ENCODE results near the gene EMSY.
"Not testable (repeated sequence)": the region's sequence is repeated elsewhere in the genome, so short reads cannot be mapped to it uniquely, and the experiment has no call there.

The EMSY gene

GRCh38 chr11:76524461-76524860, 79.6 kb downstream of the EMSY start:
- no peak for DNase-seq (ENCODE audit: low read depth)

DNA sequence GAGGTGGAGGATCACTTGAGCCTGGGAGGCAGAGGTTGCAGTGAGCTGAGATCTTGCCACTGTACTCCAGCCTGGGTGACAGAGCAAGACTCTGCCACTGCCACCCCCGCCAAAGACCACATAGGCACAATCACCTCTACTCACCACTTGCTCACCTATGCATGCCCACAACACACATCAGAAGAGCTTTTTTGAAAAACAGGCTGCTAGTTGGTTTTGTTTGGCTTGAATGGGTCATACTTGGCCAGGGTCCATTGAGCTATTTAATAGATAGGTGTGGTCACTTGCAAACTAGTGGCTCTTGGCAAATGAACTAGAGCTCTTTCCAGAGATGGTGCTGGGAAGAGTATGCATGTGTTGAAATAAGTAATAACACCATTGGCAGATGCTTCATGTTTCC, 80.1 kb downstream of the EMSY start:
- DNase-seq (ENCODE audit: low read depth) = no peak

- DNase-seq (ENCODE audit: low read depth) = no peak
These were observed 82.1 kb downstream of the EMSY start for GRCh38 chr11:76526878-76527277.

- no peak for DNase-seq (ENCODE audit: low read depth)
These were observed 97.6 kb downstream of the EMSY start for GRCh38 chr11:76542436-76542835.

DNA sequence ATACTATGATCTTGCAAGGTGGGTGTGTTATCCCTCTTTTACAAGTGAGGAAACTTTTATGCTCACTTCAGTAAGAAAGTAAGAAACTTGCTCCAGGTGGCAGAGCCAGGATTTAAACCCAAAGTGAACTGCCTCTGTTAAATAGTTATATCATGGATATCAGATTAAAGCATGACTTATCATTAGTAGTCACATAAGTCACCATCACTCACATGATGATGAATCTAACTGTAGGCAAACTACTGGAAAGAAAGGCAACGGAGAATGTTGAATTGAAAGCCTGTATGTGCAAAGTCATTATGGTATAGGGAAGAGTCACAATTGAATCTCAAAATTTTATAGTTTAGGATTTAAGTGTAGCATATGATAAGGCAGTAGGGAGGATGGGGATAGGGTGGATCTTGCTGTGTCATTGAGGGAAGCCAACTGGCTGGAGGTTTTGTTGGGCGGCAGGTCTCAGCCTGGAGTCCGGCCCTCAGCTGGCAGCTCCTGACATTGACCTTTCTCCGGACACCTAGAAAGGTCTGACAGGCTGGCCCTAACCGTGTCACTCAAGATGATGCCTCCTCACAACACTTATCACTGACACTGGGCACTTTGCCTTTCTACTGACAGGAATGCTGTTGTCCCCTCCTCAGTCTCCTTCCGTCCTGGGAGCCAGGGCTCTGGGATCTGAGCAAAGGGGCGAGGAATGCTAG, 98.3 kb downstream of the EMSY start:
- no peak for DNase-seq (ENCODE audit: low read depth)

DNA sequence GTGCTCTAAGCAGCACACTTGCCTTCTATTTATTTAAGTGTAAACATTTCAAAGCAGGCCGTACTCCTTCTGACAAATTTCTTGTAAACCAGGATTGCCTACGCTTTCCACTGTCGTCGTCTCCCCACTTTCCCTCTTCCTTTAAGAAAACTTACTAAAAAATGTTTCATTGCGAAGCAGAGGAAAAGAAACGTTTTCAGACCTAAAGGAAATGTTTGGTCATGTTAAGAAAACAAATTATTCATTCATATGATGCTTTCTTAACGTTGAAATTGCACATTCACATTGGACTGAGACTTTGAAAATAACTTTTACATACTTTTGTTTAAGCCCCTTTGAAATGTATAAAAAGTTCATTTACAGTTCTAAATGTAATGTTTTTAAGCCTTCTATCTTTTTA, 106.0 kb downstream of the EMSY start:
- no peak for DNase-seq (ENCODE audit: low read depth)

GRCh38 chr11:76551400-76551799, 106.6 kb downstream of the EMSY start:
- DNase-seq (ENCODE audit: low read depth) = no peak

GRCh38 chr11:76552987-76553386, 108.2 kb downstream of the EMSY start:
- no peak for DNase-seq (ENCODE audit: low read depth)

- no peak for DNase-seq (ENCODE audit: low read depth)
These were observed 109.0 kb downstream of the EMSY start for GRCh38 chr11:76553554-76554476.

GRCh38 chr11:76554767-76555166, 109.9 kb downstream of the EMSY start:
- DNase-seq (ENCODE audit: low read depth) = no peak

GRCh38 chr11:76557466-76557865, 112.6 kb downstream of the EMSY start:
- no peak for DNase-seq (ENCODE audit: low read depth)

GRCh38 chr11:76558473-76558872, 113.7 kb downstream of the EMSY start:
- no peak for DNase-seq (ENCODE audit: low read depth)

DNA sequence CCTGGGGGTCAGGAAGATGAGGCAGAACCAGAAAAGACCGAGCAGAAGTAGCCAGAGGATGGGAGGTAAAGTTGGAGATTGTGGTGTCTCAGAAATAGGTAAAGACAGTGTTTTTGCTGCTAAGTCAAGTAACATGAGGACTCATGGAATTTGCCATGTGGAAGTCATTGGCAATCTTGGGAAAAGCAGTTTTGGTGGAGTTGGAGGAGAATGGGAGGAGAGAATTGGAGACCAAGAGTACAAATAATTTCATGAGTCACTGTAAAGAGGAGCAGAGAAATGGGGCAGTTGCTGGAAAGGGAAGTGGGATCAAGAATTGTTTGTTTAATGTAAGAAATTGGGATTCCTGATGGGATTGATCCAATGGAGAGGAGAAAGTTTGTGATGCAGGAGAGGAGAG, 114.1 kb downstream of the EMSY start:
- no peak for DNase-seq (ENCODE audit: low read depth)

DNA sequence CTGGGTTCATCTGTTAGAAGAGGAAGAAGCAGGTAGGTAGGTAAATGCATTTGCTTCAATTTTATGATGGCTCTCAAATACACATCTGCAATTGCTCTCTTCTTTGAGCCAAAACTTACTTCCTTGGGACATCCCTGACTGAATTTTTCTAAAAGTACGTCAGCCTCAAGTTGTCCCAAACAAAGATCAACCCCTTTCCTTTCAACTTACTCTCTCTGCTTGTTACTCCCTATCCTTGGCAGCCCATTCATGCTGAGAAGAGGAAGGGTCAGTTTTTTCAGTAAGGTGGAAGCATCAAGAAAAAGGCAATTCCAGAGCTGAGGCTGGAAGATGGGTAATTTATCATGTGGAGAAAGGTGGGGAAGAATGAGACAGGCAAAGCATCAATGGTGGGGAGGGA, 114.5 kb downstream of the EMSY start:
- no peak for DNase-seq (ENCODE audit: low read depth)

DNA sequence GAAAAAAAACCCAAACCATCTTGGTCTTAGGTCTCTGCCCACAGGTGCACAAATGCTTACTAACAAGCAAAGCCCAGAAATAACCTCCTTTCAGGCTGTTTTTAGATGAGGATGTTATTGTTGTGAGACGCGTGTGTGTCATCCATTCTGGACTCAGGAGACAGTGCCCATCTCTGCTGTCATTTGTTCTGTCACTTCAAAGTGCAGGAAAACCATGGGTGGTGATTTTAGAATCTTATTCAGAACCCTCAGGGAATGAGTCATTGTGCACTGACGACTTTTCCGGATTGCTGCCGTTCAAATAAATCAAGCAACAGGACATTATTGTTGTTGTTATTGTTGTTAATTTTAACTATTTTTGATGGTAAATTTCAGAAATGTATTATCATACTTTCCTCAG, 115.4 kb downstream of the EMSY start:
- no peak for DNase-seq (ENCODE audit: low read depth)

DNA sequence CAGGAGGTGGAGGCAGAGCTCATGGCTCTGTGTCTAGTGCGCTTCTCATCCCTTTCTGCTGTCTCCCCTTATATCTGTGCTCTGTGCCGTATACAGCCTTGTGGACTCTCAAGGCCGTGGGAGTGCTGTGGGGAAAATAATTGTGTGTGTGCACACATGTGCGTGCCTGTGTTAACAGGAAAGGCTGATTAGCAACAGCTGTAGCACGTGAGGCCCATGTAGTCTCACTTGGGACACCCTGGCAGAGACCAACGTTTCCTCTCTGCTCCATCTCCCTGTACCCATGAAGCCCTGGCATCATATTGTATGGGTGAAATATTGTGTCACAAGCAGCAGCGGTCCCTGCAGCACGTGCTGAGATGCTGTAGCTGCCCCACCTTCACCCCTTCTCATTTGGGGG, 116.4 kb downstream of the EMSY start:
- DNase-seq (ENCODE audit: low read depth) = no peak

DNA sequence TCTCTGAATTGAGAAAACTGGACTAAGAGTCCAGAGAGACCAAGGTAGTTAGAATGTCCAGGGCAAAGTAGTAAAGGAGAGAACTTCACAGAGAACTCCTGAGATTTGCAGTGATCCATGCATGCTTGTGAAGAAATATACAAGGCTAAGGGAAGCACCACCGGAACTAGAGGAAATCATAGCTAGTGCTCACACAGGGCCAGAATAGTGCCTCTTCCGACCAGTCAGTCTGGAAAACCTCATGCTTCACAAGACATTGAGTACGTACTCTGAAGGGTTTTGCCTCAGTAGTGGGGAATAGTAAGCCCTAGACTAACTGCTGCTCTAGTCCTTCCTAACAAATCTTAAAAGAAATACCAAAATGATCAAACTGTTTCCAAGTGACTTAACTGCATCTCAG, 117.7 kb downstream of the EMSY start:
- DNase-seq (ENCODE audit: low read depth) = no peak

DNA sequence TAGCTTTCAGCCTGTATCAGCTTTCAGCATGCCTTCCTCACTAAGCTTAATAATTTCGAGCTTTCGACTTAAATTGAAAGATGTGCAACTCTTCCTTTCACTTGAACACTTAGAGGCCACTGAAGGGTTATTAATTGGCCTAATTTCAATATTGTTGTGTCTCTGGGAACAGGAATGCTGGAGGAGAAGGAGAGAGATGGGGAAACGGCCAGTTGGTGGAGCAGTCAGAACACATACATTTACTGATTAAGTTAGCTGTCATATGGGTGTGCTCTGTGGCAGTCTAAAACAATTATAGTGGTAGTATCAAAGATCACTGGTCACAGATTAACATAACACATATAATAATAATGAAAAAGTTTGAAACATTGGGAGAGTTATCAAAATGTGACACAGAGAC, 119.5 kb downstream of the EMSY start:
- DNase-seq (ENCODE audit: low read depth) = no peak

GRCh38 chr11:76566811-76567210, 122.0 kb downstream of the EMSY start:
- no peak for DNase-seq (ENCODE audit: low read depth)

- DNase-seq (ENCODE audit: low read depth) = no peak
These were observed 122.4 kb downstream of the EMSY start for GRCh38 chr11:76567261-76567660.

DNA sequence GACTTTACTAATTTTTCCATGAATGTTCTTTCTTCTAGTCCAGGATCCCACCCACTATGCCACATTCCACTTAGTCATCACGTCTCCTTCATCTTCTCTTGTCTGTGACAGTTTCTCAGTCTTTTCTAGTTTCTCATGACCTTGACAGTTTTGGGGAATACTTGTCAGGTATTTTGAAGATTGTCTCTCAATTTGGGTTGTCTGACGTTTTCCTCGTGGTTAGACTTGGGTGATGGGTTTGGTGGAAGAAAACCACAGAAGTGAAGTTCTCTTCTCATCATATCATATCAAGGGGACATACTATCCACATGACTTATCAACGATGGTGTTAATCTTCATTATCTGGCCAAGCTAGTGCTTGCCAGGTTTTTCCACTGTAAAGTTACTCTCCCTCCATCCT, 123.3 kb downstream of the EMSY start:
- DNase-seq (ENCODE audit: low read depth) = no peak

DNA sequence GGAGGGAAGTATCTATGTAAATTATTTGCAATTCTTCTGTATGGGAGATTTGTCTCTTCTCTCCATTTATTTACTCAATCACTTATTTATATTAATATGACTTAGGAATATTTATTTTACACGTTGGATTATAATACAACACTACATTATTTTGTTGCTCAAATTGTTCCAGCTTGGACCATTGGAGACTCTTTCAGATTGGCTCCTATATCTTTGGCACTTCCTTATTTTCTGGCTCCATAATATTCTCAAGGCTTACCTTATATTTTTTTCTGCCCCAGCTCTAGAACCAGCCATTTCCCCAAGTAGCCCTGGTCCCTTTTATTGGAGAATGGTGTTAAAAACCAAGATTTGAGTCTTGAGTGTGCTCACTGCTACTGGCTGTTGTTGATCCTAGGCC, 123.8 kb downstream of the EMSY start:
- no peak for DNase-seq (ENCODE audit: low read depth)

GRCh38 chr11:76572181-76572875, 127.5 kb downstream of the EMSY start:
- DNase-seq (ENCODE audit: low read depth) = not testable (repeated sequence)
